GM10266 (cell line): ENCODE results near the gene SLC24A3.
A peak's percentile ranks its signal among the peaks of the same experiment; 100 is the strongest.

ENCODE experiments used
- DNase-seq: peaks from one replicate; pipeline ENCODE4 v3.0.0; 2012; ENCODE audit errors: extremely low spot score
- TF ChIP-seq, protein P1 (sequence below): IDR thresholded peaks from 2 replicates; pipeline ENCODE4 v1.5.1; 2012; ENCODE audit warnings: mild to moderate bottlenecking, low read depth; ENCODE audit not compliant: control insufficient read depth, insufficient read depth; ENCODE audit errors: missing control alignments

The SLC24A3 gene

DNA sequence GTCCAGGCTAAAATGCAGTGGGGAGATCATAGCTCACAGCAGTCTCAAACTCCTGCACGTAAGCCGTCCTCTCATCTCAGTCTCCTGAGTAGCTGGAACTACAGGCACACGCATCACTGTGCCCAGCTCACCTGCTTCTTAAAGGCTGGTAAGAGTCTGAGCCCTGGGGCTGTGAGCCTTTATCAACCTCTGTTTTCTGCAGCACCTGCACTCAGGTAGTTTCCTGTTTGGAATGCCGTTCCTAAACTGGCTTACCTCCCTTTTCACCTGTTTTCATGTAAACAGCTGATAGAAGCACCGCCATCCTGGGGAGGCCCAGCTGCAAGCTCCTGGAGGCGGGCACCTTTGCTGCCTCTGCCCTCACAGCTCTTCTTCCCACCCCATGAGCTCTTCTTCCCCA is 45.4 kb downstream of the SLC24A3 start:
- TF ChIP-seq, protein P1, sequence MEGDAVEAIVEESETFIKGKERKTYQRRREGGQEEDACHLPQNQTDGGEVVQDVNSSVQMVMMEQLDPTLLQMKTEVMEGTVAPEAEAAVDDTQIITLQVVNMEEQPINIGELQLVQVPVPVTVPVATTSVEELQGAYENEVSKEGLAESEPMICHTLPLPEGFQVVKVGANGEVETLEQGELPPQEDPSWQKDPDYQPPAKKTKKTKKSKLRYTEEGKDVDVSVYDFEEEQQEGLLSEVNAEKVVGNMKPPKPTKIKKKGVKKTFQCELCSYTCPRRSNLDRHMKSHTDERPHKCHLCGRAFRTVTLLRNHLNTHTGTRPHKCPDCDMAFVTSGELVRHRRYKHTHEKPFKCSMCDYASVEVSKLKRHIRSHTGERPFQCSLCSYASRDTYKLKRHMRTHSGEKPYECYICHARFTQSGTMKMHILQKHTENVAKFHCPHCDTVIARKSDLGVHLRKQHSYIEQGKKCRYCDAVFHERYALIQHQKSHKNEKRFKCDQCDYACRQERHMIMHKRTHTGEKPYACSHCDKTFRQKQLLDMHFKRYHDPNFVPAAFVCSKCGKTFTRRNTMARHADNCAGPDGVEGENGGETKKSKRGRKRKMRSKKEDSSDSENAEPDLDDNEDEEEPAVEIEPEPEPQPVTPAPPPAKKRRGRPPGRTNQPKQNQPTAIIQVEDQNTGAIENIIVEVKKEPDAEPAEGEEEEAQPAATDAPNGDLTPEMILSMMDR: no peak
- no peak for DNase-seq

DNA sequence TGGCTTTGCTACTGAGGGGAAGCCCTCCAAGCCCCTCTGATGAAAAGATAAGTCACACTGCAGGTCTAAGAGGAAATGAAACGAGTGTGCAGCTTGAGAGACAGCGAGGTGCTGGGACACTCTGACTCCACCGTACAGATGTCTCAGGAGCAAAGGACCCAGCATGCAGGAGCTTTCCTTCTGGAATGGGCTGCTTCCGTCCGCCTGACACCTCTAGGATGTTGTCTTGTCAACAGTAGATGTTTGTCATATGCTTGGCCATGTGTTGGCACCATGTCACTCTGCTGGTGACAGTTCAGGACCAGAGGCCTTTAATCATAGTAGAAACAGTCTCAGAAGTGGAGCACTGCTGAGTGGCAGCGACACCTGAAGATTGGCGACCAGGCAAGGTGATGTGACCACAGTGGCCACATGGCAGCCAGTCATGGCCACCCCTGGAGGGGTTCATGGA is 46.7 kb downstream of the SLC24A3 start:
- TF ChIP-seq, protein P1: no peak

DNA sequence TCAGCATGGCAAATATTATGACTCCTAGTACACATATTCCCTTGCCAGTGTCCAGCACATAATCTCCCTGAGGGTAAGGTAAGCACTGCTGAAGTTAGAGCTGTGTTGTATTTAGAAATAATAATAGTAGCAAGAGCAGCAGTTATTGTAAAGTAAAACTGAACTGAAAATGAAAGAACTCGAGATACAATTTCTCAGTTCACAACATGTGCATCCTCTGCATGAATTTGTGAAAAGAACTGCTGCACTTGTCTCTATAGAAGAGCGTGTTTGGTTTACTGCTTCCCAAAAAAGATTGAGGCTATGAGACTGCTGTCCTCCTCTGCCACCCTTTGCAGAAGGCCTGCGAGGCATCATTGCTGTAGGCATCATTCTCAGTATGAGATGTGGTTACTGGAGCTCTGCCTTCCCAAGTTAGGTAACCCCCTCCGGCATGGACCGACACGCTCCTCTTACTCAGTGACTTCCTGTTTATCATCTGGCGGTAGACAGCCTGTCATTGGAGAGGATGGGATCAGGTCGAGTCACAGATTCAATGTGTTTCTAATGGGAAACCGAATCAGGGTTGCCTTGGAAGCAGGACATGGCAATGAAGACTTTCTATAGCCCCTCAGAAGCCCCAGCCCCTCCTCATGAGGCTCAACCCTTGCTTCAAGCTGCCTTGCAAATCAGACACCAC is 48.1 kb downstream of the SLC24A3 start:
- TF ChIP-seq, protein P1: no peak

More for the DNA sequence above, 46.7 kb downstream of the SLC24A3 start:
- no peak for DNase-seq

DNA sequence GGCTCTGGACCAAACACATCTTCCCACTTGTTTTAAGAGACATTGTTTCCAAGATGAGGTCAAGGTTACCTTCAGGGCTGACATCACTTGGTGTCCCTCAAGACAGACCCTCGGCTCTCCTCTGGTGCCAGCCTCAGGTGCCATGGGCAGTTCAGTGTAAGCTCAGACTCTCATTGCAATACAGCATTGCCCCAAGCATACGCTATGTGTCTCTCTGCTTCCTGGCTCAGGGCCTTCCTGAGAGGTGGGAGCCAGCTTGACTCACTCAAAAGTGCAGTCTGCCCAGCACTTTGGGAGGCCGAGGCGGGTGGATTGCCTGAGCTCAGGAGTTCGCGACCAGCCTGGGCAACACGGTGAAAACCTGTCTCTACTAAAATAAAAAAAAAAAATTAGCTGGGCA is 51.7 kb downstream of the SLC24A3 start:
- TF ChIP-seq, protein P1: no peak

More for the DNA sequence above, 48.1 kb downstream of the SLC24A3 start:
- no peak for DNase-seq

DNA sequence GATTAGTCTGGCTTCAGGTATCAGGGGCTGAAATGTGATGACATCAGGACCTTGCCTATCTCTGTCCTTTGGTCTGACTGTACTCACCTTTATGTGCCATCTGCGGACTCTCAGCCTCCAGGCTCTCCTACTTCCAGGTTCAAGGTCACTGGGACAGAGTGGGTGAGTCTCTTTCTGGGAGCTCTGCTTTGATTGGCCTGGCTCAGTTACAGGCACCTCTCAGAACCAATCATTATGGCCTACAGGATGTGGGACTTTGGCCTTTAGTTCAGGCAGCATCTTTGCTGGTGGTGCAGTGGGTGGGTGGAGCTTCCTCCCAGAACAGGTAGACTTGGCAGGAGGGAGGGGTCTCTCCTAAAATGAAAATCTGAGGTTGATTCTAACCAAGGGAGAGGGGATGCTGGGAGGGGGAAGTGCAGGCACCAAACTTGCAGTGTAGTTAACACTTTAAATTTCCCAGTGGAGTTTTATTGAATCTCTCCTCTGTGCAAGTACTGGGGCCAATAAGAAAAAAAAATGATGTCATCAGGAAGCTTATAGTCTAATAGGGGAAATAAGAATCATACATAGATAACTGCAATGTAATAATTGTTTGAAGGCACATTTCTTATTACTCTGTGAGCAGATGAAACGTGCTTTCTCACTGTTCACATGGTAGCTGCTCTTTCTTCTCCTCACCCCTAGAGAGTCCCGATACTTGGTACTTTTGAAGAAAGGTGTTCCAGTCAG is 53.4 kb downstream of the SLC24A3 start:
- DNase-seq: peak; percentile 21

More for the DNA sequence above, 51.7 kb downstream of the SLC24A3 start:
- no peak for DNase-seq

DNA sequence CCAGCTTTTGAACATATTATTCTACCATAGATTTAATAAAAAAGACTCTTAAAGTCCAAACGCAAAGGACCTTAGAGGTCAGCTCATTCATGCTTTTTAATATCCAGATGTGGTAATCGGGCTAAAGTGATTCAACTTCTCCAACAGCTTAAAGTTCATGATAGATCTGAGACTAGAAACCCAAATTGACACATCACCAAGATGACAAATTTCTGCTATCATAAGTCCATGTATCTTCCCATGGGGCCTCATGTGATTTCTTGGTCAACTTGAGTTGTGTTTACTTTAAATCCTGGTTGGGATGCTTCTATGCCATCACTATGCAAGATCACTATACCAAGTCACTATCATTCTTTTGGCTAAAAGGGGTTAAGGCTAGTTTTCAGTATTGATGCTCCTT is 56.0 kb downstream of the SLC24A3 start:
- TF ChIP-seq, protein P1: no peak
- DNase-seq: no peak

More for the DNA sequence above, 53.4 kb downstream of the SLC24A3 start:
- TF ChIP-seq, protein P1: no peak
